IPS DF 6.9 (cell line): ENCODE measurements around the gene FABP1.

Experiments
- DNase-seq: peaks from one replicate; pipeline ENCODE4 v3.0.0-alpha.2; 2013; ENCODE audit warnings: low read depth, low spot score
- H3K27ac ChIP-seq: one replicate; pipeline ENCODE4 v1.5.1; 2013; ENCODE audit warnings: low read length, control low read depth
- H3K27me3 ChIP-seq: 2 replicates; pipeline ENCODE4 v1.6.1; 2013; ENCODE audit warnings: mild to moderate bottlenecking, low read length; ENCODE audit not compliant: control insufficient read depth, insufficient read depth
- H3K36me3 ChIP-seq: 2 replicates; pipeline ENCODE4 v1.6.1; 2013; ENCODE audit warnings: low read length; ENCODE audit not compliant: control insufficient read depth, insufficient read depth
- H3K4me1 ChIP-seq: 2 replicates; pipeline ENCODE4 v1.6.1; 2013; ENCODE audit warnings: low read length; ENCODE audit not compliant: control insufficient read depth, insufficient read depth
- H3K4me3 ChIP-seq: 2 replicates; pipeline ENCODE4 v1.5.1; 2013; ENCODE audit warnings: mild to moderate bottlenecking, low read length
- H3K9me3 ChIP-seq: 2 replicates; pipeline ENCODE4 v1.6.1; 2013; ENCODE audit warnings: low read length, inconsistent platforms; ENCODE audit not compliant: control insufficient read depth, insufficient read depth
- WGBS: extraction: QIAGEN DNeasy Blood & Tissue Kit; methylation state at CpG from one replicate; pipeline ENCODE4 v1.1.7; 2013; ENCODE audit warnings: mixed read lengths, missing lambda C conversion rate; ENCODE audit not compliant: insufficient read length, insufficient coverage; 5-methylcytosine and 5-hydroxymethylcytosine counted together

FABP1 gene

GRCh38 chr2:88160517-88160916 is 32.7 kb upstream of the FABP1 start:
- H3K4me3 ChIP-seq: no peak overlapping the region
- H3K27me3 ChIP-seq: no peaks in the 10 kb centered on the region
- H3K4me1 ChIP-seq: no peaks in the 10 kb centered on the region
- H3K36me3 ChIP-seq: no peaks in the 10 kb centered on the region
- H3K9me3 ChIP-seq: no peaks in the 10 kb centered on the region
- DNase-seq: no peak
- no peak overlapping the region for H3K27ac ChIP-seq
- WGBS: no CpG with 5 or more reads among the region's 7 CpGs

GRCh38 chr2:88159955-88160415 is 32.1 kb upstream of the FABP1 start:
- DNase-seq: peak; percentile 60
- Histone ChIP-seq H3K9me3 (no peaks in the 10 kb centered on the region), H3K36me3 (no peaks in the 10 kb centered on the region), H3K4me3 (no peak overlapping the region), H3K4me1 (no peaks in the 10 kb centered on the region), H3K27ac (no peak overlapping the region), H3K27me3 (no peaks in the 10 kb centered on the region)
- no CpG with 5 or more reads among the region's 5 CpGs for WGBS

- no peak overlapping the region for H3K27ac ChIP-seq
- H3K27me3 ChIP-seq: no peaks in the 10 kb centered on the region
- no peaks in the 10 kb centered on the region for H3K36me3 ChIP-seq
- no CpG with 5 or more reads among the region's 3 CpGs for WGBS
- no peak for DNase-seq
- H3K9me3 ChIP-seq: no peaks in the 10 kb centered on the region
- H3K4me3 ChIP-seq: no peak overlapping the region
- H3K4me1 ChIP-seq: no peaks in the 10 kb centered on the region
These were observed 31.6 kb upstream of the FABP1 start for GRCh38 chr2:88159481-88159880.

- DNase-seq: no peak
- H3K9me3 ChIP-seq: no peaks in the 10 kb centered on the region
- H3K4me1 ChIP-seq: no peaks in the 10 kb centered on the region
- H3K36me3 ChIP-seq: no peaks in the 10 kb centered on the region
- H3K4me3 ChIP-seq: no peak overlapping the region
- no peak overlapping the region for H3K27ac ChIP-seq
- no peaks in the 10 kb centered on the region for H3K27me3 ChIP-seq
These were observed 21.1 kb upstream of the FABP1 start for GRCh38 chr2:88148929-88149438.

- H3K27me3 ChIP-seq: no peaks in the 10 kb centered on the region
- no CpG with 5 or more reads among the region's 2 CpGs for WGBS
These were observed 19.3 kb upstream of the FABP1 start for GRCh38 chr2:88147145-88147544.

GRCh38 chr2:88146590-88146989 is 18.7 kb upstream of the FABP1 start:
- no peak overlapping the region for H3K4me3 ChIP-seq
- no peaks in the 10 kb centered on the region for H3K9me3 ChIP-seq
- no peak overlapping the region for H3K27ac ChIP-seq
- no peaks in the 10 kb centered on the region for H3K4me1 ChIP-seq
- H3K36me3 ChIP-seq: no peaks in the 10 kb centered on the region
- no peak for DNase-seq
- H3K27me3 ChIP-seq: no peaks in the 10 kb centered on the region

More at GRCh38 chr2:88147145-88147544, 19.3 kb upstream of the FABP1 start:
- no peaks in the 10 kb centered on the region for H3K4me1 ChIP-seq
- no peak overlapping the region for H3K27ac ChIP-seq
- H3K9me3 ChIP-seq: no peaks in the 10 kb centered on the region
- no peak overlapping the region for H3K4me3 ChIP-seq
- no peaks in the 10 kb centered on the region for H3K36me3 ChIP-seq
- DNase-seq: no peak

GRCh38 chr2:88144914-88145497 is 17.1 kb upstream of the FABP1 start:
- no peak overlapping the region for H3K27ac ChIP-seq
- no peak for DNase-seq

GRCh38 chr2:88144271-88144670 is 16.4 kb upstream of the FABP1 start:
- Histone ChIP-seq H3K4me3 (no peak overlapping the region), H3K4me1 (no peaks in the 10 kb centered on the region), H3K9me3 (no peaks in the 10 kb centered on the region), H3K27ac (no peak overlapping the region), H3K36me3 (no peaks in the 10 kb centered on the region), H3K27me3 (no peaks in the 10 kb centered on the region)
- no peak for DNase-seq
- WGBS: no CpG with 5 or more reads among the region's 1 CpG

More at GRCh38 chr2:88144914-88145497, 17.1 kb upstream of the FABP1 start:
- H3K9me3 ChIP-seq: no peaks in the 10 kb centered on the region
- H3K4me1 ChIP-seq: no peaks in the 10 kb centered on the region
- no CpG with 5 or more reads among the region's 10 CpGs for WGBS
- no peak overlapping the region for H3K4me3 ChIP-seq
- H3K36me3 ChIP-seq: no peaks in the 10 kb centered on the region
- no peaks in the 10 kb centered on the region for H3K27me3 ChIP-seq

- no peaks in the 10 kb centered on the region for H3K9me3 ChIP-seq
- H3K4me3 ChIP-seq: no peak overlapping the region
- no peak for DNase-seq
- H3K4me1 ChIP-seq: no peaks in the 10 kb centered on the region
- no peaks in the 10 kb centered on the region for H3K27me3 ChIP-seq
- no peaks in the 10 kb centered on the region for H3K36me3 ChIP-seq
- WGBS: no CpG with 5 or more reads among the region's 2 CpGs
- no peak overlapping the region for H3K27ac ChIP-seq
These were observed 14.1 kb upstream of the FABP1 start for GRCh38 chr2:88141952-88142351.

GRCh38 chr2:88139804-88140203 is 11.9 kb upstream of the FABP1 start:
- no CpG with 5 or more reads among the region's 6 CpGs for WGBS
- Histone ChIP-seq H3K27ac (no peak overlapping the region), H3K36me3 (no peaks in the 10 kb centered on the region), H3K9me3 (no peaks in the 10 kb centered on the region), H3K4me3 (no peak overlapping the region), H3K27me3 (no peaks in the 10 kb centered on the region), H3K4me1 (no peaks in the 10 kb centered on the region)
- DNase-seq: no peak

GRCh38 chr2:88139203-88139702 is 11.4 kb upstream of the FABP1 start:
- no peaks in the 10 kb centered on the region for H3K27me3 ChIP-seq
- no peaks in the 10 kb centered on the region for H3K36me3 ChIP-seq
- no peak overlapping the region for H3K27ac ChIP-seq
- DNase-seq: no peak
- H3K9me3 ChIP-seq: no peaks in the 10 kb centered on the region
- H3K4me3 ChIP-seq: no peak overlapping the region
- H3K4me1 ChIP-seq: no peaks in the 10 kb centered on the region
- no CpG with 5 or more reads among the region's 2 CpGs for WGBS
